ENCODE results near the gene IDH1. TPM values are rescaled to one million over a fixed set of nuclear protein-coding genes. Genes with fewer than 3 reads are reported as not detected.
"Not testable (repeated sequence)": the region's sequence is repeated elsewhere in the genome, so short reads cannot be mapped to it uniquely, and the experiment has no call there.

IDH1 gene
- polyA plus RNA-seq, 4 donors = 77.2 to 110 (median 97.6) TPM

DNA sequence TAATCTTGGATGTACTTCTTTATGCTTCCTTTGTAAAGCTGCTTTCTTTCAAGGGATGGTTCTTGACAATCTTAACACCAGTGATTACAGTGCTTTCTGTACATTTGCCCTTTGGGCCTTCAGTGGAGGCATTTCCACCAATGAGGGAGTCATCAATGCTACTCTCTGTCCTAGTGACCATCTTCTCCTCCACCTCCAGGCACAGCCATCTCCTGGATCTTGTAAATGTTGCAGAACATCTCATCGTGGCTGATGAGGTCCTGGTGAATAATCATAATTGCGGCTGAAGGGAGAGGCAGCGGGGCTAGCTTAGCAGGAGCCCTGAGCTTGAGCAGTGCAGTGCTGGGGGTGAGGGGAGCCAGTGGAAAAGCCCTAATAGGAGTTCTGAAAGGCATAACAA lies 32.5 kb downstream of the IDH1 start:
- no peak for DNase-seq (ENCODE audit: low read depth in 4 of 4, low spot score in 2 of 4)

DNA sequence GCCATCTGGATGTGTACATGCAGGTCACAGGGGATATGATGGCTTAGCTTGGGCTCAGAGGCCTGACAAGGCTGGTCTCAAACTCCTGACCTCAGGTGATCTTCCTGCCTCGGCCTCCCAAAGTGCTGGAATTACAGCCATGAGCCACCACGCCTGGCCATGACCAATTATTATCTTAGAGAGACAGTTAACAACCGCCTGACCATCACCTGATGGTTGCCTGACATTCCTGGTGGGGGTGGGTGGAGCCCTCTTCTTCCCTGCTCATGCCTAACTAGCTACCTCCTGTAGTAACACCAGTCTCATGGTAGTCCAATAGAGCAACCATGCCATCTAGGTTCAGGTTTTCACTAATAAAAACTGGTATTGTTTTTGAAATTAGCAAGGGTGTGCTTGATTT lies 33.0 kb downstream of the IDH1 start:
- not testable (repeated sequence) for DNase-seq (ENCODE audit: low read depth in 4 of 4, low spot score in 2 of 4)

DNA sequence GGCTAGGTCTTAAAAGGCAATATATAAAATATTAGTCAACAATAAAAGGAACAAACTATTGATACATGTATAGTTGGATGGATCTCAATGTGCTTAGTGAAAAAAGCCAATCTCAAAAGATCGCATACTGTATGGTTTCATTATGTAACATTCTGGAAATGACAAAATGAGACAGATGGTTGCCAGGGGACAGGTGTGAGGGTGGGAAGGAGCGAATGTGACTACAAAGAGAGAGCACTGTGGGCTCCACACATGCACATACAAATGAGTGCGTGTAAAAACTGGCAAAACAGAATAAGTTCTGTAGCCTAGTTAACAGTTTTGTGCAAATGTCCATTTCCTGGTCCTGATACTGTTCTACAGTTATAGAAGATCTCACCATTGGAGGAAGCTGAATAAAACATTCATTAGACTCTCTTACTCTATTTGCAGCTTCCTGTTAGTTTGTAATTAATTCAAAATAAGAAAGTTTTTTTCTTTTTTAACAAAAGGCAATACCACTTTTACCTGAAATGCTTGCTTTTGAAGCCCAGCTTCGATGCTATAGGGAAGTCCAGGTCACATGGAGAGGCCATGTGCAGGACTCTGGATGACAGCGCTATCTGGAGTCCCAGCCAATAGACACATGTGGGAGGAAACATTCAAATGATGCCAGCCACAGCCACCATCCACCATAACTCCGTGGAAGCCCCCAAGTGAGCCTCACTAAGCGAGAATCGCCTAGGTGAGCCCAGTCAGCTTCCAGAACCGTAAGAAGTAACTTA lies 44.0 kb downstream of the IDH1 start:
- DNase-seq (ENCODE audit: low read depth in 4 of 4, low spot score in 2 of 4) = no peak

DNA sequence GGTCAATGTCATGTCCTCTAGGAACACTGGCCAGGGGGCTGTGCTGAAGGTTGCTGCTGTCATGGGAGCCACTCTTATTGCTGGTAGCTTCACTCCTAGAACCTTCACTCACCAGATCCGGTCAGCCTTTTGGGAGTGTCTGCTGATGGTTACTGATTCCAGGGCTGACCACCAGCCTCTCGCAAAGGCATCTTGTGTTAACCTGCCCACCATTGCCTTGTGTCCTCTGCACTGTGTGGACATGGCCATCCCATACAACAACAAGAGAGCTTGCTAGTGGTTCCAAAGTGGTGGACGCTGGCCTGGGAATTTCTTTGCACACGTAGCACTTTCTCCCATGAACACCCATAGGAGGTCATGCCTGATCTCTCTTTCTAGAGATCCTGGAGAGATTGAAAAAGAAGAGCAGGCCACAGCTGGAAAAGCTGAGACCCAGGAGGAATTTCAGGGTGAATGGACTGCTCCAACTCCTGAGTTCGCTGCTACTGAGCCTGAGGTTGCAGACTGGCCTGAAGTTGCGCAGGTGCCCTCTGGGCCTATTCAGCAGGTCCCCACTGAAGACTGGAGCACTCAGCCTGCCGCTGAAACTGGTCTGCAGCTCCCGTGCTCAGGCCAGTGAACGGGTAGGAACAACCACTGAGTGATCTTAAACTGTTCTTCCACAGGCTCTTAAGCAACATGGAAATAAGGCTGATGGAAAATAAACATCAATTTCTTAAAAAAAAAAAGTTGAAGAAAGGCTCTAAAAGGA lies 46.4 kb downstream of the IDH1 start:
- DNase-seq (ENCODE audit: low read depth in 4 of 4, low spot score in 2 of 4) = no peak

DNA sequence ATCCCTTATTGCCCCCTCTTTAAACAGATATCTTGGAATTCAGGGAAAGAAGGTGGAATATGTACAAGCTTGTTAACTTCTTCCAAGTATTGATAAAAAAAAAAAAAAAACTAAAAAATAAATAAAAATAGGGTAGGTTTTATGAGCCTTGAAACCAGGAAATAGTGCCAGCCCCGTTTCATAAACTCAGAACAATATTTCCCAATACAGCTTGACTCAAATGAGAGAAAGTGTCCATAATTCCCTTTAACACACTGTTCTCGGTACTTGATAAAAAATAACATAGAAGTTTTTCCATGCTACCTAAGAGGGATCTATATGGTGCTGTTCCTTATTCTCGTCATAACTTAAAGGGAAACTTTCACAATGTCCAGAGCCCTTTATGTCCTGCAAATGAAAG lies 47.1 kb downstream of the IDH1 start:
- no peak for DNase-seq (ENCODE audit: low read depth in 4 of 4, low spot score in 2 of 4)

DNA sequence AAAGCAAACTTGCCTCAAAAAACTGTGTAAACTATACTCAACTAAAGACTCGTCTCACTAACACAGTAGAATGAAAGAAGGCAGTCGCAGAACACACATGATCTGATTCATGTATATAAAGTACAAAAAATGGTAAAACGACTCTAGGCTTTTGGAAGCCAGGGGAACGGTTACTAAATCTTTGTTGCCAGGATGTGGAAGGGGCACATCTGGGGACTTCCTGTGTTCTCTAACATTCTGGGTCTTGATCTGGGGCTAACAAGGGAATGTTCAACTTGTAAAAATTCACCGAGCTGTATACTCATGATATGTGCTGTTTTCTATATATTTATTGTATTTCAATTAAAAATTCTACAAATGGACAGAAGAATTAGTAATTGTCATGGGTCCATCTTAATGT lies 50.7 kb downstream of the IDH1 start:
- DNase-seq (ENCODE audit: low read depth in 4 of 4, low spot score in 2 of 4) = no peak

DNA sequence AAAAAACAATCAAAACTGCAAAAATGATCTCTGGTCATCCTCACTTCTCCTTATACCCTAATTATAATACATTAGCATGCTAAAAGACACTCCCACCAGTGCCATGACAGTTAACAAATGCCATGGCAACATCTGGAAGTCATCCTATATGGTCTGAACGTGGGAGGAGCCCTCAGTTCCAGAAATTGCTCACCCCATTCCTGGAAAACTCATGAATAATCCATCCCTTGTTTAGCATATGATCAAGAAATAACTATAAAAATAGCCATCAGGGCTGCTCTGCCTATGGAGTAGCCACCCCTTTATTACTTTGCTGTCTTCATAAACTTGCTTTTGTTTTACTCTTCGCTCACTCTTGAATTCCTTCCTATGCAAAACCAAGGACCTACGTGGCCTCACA lies 59.3 kb downstream of the IDH1 start:
- DNase-seq (ENCODE audit: low read depth in 4 of 4, low spot score in 2 of 4) = no peak

DNA sequence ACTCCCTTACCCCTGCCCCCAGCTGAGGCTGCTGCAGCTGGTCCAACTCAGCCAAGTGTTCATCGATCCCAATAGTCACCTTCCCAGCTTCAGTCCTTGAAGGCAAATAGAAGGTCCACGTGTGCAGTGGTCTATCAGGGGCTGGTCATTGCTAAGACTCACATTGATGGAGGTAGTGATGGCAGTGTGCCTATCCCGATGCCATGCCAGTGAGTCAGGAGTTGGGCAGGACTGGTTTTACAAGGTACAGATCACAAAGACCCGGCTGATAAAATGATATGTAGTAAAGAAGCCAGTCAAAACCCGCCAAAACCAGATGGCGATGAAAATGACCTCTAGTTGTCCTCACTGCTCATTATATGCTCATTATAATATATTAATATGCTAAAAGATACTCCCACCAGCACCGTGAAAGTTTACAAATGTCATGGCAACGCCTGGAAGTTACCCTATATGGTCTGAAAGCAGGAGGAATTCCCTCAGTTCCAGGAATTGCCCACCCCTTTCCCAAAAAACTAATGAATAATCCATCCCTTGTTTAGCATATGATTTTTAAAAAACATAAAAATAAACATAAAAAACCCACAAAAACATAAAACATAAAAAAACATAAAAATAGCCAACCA lies 62.1 kb downstream of the IDH1 start:
- no peak for DNase-seq (ENCODE audit: low read depth in 4 of 4, low spot score in 2 of 4)

DNA sequence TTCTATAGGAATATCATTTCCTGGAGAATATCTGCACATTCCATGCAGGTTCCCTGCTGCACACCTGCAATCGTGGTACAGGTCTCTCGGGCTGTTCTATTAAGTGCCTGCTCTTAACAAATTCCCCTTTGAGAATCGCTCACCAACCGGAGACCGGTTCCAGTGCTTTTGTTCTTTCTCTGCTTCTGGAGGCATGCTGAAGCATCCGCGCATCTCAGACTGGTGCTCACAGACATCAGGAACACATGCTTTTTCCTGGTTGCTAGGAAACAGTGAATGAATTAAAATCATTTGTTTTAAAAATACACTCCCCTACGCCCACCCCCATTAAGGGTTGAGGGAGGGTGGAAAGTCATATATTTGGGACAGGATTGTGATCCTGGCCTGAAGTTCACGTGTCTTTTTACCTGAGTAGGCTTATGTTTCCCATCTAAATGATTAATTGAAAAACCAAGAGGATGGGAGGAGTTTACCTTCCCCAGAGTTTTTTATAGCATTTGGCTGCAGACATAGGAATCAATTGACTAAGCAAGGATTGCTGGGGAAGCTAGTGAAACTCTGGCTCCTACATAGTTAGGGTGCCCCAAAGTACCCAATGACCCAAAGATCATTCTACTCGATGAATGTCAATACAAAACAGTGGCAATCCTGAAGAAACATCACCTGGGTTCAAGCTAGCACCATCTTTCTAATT lies 64.9 kb downstream of the IDH1 start, which contains the start of gene C2orf80:
C2orf80 (minus strand) TSS at position 221 of the 694 bp plus-strand sequence. CDS start 3,044 bp downstream, outside the sequence.
- DNase-seq (ENCODE audit: low read depth in 4 of 4, low spot score in 2 of 4) = no peak

DNA sequence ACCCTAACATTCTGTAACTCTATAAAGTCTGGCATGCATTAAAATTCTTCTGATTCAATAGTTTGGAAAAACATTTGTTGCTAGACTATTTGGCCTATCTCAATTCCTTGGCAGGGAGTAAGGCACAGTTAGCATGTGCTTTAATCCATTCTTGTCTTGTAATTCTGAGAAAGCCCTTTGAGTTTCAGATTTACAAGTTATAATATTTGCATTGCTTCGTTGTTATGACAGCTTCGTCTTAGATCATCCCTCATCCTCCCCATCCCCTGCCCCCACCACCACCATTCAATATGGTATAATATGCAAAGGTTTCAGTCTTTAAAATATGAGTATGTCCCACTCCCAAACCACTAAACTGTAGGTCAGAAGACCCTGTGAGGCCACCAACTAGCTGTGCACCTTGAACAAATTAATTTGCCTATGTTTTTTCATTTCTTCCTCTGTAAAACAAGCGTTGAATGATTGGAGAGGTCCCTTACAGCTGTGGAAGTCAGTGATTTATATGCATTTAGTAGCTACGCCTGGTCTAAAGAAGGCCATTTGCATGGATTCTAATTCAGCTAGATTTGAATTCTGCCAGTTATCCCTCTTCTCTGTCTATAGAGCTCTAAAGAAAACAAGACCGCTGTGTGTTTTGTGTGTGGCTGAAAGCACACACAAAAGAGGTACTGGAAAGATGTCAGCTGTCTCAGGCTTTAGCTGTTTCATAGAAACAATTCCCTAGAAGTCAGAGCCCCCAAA lies 65.6 kb downstream of the IDH1 start:
- DNase-seq (ENCODE audit: low read depth in 4 of 4, low spot score in 2 of 4) = no peak

DNA sequence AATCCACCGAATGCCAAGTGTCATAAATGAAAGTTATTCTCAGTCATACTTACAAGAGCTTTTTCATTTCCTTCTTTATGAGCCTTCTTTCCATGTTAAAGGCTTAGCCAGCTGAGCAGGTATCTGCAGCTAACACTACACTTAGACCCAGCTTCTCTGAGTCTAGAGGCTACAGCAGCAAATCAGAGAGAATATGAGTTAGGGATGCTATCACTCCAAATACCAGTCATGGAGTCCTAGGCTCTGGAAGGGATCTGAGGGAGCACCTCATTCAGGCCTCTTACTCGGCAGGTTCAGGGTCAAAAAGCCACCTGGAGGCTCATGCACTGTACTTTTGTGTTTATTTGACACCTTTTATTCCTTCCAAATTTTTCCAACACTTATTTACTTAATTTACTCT lies 68.0 kb downstream of the IDH1 start:
- DNase-seq (ENCODE audit: low read depth in 4 of 4, low spot score in 2 of 4) = no peak

DNA sequence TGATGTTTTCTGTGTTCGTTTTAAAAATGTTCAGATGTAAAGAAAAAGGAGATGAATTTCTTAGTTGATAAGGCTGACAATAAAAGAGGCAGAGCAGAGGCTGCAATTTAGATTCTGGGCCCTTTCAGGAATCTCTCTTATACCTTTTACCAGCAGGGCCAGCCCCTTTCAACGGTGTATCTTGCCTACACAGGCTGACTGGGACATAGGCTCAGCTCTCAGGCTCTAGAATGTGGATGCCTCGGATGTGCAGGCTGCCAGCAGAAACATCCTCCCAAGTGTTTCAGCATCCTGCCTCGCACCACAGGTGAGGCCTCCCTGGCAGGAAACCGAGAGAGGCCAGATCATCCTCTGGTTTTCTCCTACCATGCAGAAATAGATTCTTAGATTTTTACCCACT lies 68.4 kb downstream of the IDH1 start:
- DNase-seq (ENCODE audit: low read depth in 4 of 4, low spot score in 2 of 4) = no peak

Other genes with a start within 250 kb of the IDH1 start
- gene PLEKHM3, start 229.5 kb downstream of the IDH1 start, polyA plus RNA-seq (ENCODE audit: insufficient read length in 4 of 4) = 10 to 100 TPM; 12.2 to 15.3 (median 13.4) TPM
- not detected for gene CRYGD, start 130.5 kb downstream of the IDH1 start, polyA plus RNA-seq (ENCODE audit: insufficient read length in 4 of 4)
- not detected for gene CRYGC, start 125.2 kb downstream of the IDH1 start, polyA plus RNA-seq (ENCODE audit: insufficient read length in 4 of 4)
- gene CRYGB, start 108.9 kb downstream of the IDH1 start, polyA plus RNA-seq (ENCODE audit: insufficient read length in 4 of 4) = not detected
- not detected for gene CRYGA, start 91.5 kb downstream of the IDH1 start, polyA plus RNA-seq (ENCODE audit: insufficient read length in 4 of 4)
- under 1 TPM in 3 of 4 donors, not detected in 1; 0.27 to 0.33 (median 0.33) TPM for gene C2orf80, start 65.0 kb downstream of the IDH1 start, polyA plus RNA-seq (ENCODE audit: insufficient read length in 4 of 4)
- gene PIKFYVE, start 11.2 kb upstream of the IDH1 start, polyA plus RNA-seq (ENCODE audit: insufficient read length in 4 of 4) = 10 to 100 TPM; 20.7 to 31.8 (median 25.1) TPM
- gene PTH2R, start 151.7 kb upstream of the IDH1 start, polyA plus RNA-seq (ENCODE audit: insufficient read length in 4 of 4) = 10 to 100 TPM; 30.5 to 56.4 (median 44.1) TPM

All from left renal cortex interstitium (tissue), 4 donors.